NT2/D1 (cell line): ENCODE data around the gene LRRC4C.

Experiments
- SUZ12 ChIP-seq: IDR thresholded peaks from 2 replicates; pipeline ENCODE4 v1.6.1; 2011; ENCODE audit not compliant: insufficient read length, insufficient read depth; ENCODE audit errors: extremely low read depth
- YY1 ChIP-seq: IDR thresholded peaks from 2 replicates; pipeline ENCODE4 v1.6.1; 2011; ENCODE audit not compliant: insufficient read length, insufficient read depth
- ZNF274 ChIP-seq: IDR thresholded peaks from 2 replicates; pipeline ENCODE4 v1.6.1; 2011; ENCODE audit warnings: mild to moderate bottlenecking, low read depth, low read length

DNA sequence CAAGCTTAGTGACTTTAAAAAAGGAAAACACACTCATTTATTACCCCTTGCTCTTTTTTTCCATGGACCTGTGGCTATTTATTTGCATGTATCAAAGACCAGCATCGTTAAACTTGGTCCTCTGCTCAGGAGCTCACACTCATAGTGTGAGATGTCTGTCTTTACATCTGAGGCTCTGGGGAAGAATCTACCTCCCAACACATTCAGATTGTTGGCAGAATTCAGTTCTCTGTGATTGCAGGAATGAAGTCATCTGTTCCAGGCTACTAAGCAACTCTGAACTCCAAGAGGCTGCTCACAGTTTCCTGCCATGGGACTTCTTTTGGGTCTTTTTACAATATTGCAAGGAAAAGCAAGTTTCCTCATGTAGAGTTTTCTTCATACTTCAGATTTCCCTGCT is 138.8 kb downstream of the LRRC4C start:
- TF ChIP-seq ZNF274 (no peak), SUZ12 (no peak), YY1 (no peak)
